Activated CD4-positive, alpha-beta T cell treated with anti-CD3 and anti-CD28 coated beads for 1 hour (primary cell): ENCODE measurements around the gene DOP1B.
"Not testable (repeated sequence)": the region's sequence is repeated elsewhere in the genome, so short reads cannot be mapped to it uniquely, and the experiment has no call there.

ENCODE experiments used
- DNase-seq: peaks from one replicate; pipeline ENCODE4 v3.0.0-alpha.2; 2020

The DOP1B gene

GRCh38 chr21:36174780-36175179, 18.2 kb downstream of the DOP1B start:
- DNase-seq = no peak

GRCh38 chr21:36175771-36176565, 19.3 kb downstream of the DOP1B start:
- no peak for DNase-seq

GRCh38 chr21:36178349-36178748, 21.7 kb downstream of the DOP1B start:
- no peak for DNase-seq

GRCh38 chr21:36179145-36179544, 22.5 kb downstream of the DOP1B start:
- no peak for DNase-seq

- no peak for DNase-seq
Observed at GRCh38 chr21:36180963-36181362, 24.3 kb downstream of the DOP1B start.

GRCh38 chr21:36183144-36183795, 26.6 kb downstream of the DOP1B start:
- DNase-seq = no peak

- no peak for DNase-seq
Observed at GRCh38 chr21:36184545-36184944, 27.9 kb downstream of the DOP1B start.

- DNase-seq = no peak
Observed at GRCh38 chr21:36185523-36185922, 28.9 kb downstream of the DOP1B start.

- no peak for DNase-seq
Observed at GRCh38 chr21:36186081-36186480, 29.5 kb downstream of the DOP1B start.

GRCh38 chr21:36186506-36187399, 30.1 kb downstream of the DOP1B start:
- DNase-seq = no peak

- DNase-seq = no peak
Observed at GRCh38 chr21:36188081-36188681, 31.6 kb downstream of the DOP1B start.

GRCh38 chr21:36188937-36189336, 32.3 kb downstream of the DOP1B start:
- DNase-seq = no peak

GRCh38 chr21:36190736-36191135, 34.1 kb downstream of the DOP1B start:
- no peak for DNase-seq

- DNase-seq = no peak
Observed at GRCh38 chr21:36193200-36193599, 36.6 kb downstream of the DOP1B start.

GRCh38 chr21:36194024-36194423, 37.4 kb downstream of the DOP1B start:
- no peak for DNase-seq

GRCh38 chr21:36195613-36196012, 39.0 kb downstream of the DOP1B start:
- no peak for DNase-seq

- no peak for DNase-seq
Observed at GRCh38 chr21:36199021-36199420, 42.4 kb downstream of the DOP1B start.

GRCh38 chr21:36199575-36199974, 43.0 kb downstream of the DOP1B start:
- not testable (repeated sequence) for DNase-seq

- no peak for DNase-seq
Observed at GRCh38 chr21:36200081-36200561, 43.5 kb downstream of the DOP1B start.

GRCh38 chr21:36202726-36203602, 46.3 kb downstream of the DOP1B start:
- no peak for DNase-seq

- no peak for DNase-seq
Observed at GRCh38 chr21:36203603-36203889, 46.9 kb downstream of the DOP1B start.

- DNase-seq = no peak
Observed at GRCh38 chr21:36204980-36205379, 48.4 kb downstream of the DOP1B start.
